Left forelimb (tissue), 1 donor: ENCODE results near the gene ZBTB8OS.

ENCODE experiments used
- DNase-seq: peaks from one replicate; pipeline ENCODE4 v3.0.0-alpha.2; 2018; ENCODE audit warnings: low spot score

Gene ZBTB8OS

DNA sequence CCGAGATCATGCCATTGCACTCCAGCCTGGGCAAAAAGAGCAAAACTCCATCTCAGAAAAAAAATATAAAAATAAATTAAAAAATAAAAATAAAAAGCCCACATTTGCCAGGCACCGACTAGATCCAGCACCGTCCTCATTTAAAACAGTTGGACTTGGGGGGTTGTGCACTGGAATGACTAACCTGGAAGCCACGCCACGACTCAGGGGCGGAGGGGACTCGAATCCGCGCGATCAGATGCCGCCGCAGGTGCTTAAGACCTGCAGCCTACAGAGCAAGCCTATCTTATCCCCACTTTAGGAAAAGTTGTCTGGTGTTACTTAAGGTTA, 38.5 kb downstream of the ZBTB8OS start:
- no peak for DNase-seq

DNA sequence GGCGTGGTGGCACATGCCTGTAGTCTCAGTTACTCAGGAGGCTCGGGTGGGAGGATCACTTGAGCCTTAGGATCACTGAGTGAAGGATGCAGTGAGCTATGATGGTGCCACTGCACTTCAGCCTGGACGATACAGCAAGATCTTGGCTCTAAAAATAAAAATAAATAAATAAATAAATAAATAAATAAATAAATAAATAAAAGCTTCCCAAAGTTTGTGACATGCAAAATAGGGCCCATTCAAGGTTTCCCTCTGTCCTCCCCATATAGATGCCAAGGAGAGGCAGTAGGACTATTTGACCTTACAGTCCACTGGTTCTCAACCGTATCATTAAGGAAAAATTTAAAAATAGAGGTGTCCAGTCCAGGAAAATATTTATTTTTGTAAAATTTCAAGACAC, 41.2 kb downstream of the ZBTB8OS start:
- DNase-seq: no peak

DNA sequence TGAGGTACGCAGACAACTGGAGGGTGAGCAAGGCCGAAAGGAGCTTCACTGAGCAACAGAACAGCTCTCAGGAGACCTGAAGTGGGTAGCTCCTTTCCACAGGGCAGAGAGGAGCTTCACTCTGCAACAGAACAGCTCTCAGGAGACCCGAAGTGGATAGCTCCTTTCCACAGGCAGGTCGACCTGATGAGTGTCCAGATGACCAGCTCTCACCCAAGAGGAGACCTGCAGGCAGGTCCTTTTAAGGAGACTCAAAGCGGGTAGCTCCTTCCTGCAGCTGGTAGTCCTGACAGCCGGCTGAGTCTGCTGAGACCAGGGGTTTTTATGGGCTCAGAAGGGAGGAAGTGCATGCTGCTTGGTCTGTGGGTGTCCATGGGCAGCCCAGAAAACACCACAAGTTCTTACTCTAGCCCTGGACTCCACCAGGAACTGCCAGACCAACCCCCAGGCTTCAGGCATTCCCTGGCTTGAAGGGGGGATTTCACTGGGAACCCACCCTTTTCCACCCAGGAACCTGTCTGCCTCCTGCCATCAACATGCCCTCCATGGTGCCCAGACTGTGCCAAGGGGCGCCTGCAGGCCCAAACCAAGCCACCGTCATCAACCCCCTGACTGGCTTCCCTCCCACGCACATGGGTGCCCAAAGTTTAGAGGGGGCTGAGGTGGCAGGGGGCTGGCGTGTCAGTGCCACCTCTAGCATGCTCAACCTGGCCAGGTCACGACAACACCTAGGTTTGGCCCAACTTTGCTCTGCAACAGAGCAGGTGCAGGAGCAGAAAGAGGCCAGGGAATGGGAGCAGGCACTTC, 43.6 kb downstream of the ZBTB8OS start:
- DNase-seq: no peak

DNA sequence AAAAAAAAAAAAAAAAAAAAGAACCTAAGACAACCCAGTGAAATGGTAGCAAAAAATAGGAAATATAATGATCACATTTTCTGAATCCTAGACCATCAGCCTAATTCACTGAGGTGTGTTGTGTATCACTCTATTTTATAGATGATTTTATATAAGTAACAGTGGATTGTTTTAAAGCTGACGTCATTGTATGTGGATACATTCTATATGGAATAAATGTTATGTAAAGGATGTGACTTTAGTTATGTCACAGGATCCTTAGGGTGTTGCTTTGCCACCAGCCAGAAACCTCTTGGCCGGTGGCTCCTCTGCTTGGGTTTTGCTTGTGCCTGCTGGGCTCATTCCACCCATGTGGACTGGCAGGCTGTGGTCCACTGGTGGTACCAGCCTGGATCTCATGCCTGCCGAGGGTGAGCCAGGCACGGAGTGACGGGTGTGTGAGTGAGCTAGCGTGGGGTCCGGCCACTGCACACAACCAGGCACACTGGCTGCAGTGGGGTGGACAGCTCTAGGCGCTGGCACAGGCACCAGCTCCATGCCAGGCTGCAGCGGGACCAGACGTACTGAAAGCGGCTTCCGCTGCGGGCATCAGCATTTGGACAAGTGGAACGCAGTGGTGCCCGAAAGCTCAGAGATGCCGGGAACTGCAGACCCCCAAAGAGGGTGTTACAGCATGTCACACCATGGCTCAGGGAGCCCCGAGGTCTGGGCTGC, 44.5 kb downstream of the ZBTB8OS start:
- DNase-seq: no peak

DNA sequence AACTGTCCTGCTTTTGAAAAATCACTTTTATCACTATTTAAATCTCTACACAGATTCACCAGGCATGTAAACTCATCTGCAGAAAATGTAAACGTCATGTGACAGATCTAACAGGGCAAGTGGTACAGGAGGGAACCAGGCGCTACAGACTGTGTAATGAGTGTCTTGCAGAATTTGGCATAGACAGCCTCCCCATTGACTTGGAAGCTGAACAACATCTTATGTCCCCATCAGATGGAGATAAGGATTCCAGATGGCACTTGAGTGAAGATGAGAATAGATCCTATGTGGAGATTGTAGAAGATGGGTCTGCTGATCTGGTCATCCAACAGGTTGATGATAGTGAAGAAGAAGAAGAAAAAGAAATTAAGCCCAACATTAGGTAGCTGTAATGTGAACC, 50.3 kb downstream of the ZBTB8OS start:
- DNase-seq: no peak

DNA sequence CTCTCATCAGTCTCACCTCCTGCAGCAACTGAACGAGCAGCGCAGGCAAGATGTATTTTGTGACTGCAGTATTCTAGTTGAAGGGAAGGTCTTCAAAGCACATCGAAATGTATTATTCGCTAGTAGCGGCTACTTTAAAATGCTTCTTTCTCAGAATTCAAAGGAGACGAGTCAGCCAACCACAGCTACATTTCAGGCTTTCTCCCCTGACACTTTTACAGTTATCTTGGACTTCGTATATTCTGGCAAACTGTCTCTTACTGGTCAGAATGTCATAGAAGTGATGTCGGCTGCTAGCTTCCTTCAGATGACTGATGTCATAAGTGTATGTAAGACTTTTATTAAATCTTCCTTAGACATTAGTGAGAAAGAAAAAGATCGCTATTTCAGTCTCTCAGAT, 57.4 kb downstream of the ZBTB8OS start:
- DNase-seq: no peak

DNA sequence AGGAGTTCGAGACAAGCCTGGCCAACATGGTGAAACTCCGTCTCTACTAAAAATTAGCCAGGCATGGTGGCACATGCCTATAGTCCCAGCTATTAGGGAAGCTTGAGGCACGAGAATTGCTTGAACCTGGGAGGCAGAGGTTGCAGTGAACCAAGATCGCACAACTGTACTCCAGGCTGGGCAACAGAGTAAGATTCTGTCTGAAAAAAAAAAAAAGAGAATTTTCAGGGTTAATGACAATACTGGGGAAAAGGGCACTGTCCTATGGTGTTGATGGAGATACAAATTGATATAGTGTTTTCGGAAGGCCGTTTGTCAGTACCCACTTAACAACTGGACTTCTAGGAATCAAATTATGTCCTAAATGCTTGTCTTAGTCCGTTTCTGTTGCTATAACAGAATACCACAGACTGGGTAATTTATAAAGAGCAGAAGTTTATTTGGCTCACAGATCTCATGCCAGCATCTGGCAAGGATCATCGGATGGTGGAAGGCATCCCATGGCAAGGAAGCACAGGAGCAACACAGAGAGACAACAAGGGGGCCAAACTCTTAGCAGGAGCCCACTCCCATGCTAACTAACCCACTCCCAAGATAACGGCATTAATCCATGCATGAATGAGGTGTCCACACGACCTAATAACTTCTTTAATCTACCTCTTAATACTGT, 69.9 kb downstream of the ZBTB8OS start:
- no peak for DNase-seq
